ENCODE data around the gene APH1B. TPM values are rescaled to one million over a fixed set of nuclear protein-coding genes. Genes with fewer than 3 reads are reported as not detected.
"Not testable (repeated sequence)": the region's sequence is repeated elsewhere in the genome, so short reads cannot be mapped to it uniquely, and the experiment has no call there.

The APH1B gene
- total and polyA plus RNA-seq, 7 donors: 1.8 to 11.0 (median 7.9) TPM

GRCh38 chr15:63236272-63236671, 41.1 kb upstream of the APH1B start:
- no peaks in the 10 kb centered on the region for H3K36me3 ChIP-seq
- no peak for TF ChIP-seq POLR2A (IDR thresholded peaks at IDR 0.05)
- TF ChIP-seq POLR2AphosphoS5 (IDR thresholded peaks at IDR 0.05): peak in 1 of 4 donors; percentile 35
- H3K4me1 ChIP-seq: peaks cover 0 to 33% (median 17%) of the 10 kb centered on the region in 4 donors
- H3K4me3 ChIP-seq: no peak overlapping the region
- no peaks in the 10 kb centered on the region for H3K9me3 ChIP-seq
- H3K27me3 ChIP-seq: no peaks in the 10 kb centered on the region
- no peak for DNase-seq
- intact Hi-C loops (cut with DNase I): no loop called here
- no peak overlapping the region for H3K27ac ChIP-seq

DNA sequence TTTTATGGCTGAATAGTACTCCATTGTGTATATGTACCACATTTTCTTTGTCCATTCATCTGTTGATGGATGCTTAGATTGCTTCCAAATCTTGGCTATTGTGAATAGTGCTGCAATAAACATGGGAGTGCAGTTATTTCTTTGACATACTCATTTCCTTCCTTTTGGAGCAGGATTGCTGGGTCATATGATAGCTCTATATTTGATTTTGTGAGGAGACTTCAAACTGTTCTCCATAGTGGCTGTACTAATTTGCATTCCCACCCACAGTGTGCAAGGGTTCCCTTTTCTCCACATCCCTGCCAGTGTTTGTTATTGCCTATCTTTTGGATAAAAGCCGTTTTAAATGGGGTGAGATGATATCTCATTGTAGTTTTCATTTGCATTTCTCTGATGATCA, 40.3 kb upstream of the APH1B start:
- H3K4me3 ChIP-seq; H3K9me3 ChIP-seq; H3K36me3 ChIP-seq; H3K27me3 ChIP-seq; H3K27ac ChIP-seq; intact Hi-C loops (cut with DNase I); DNase-seq: not testable (repeated sequence)
- H3K4me1 ChIP-seq: peaks cover 0 to 33% (median 17%) of the 10 kb centered on the region in 4 donors
- WGBS, 2 donors: 74 to 77% methylated on average over 1 of the region's 1 CpG

GRCh38 chr15:63238171-63238570, 39.2 kb upstream of the APH1B start:
- H3K27ac ChIP-seq: peak overlapping the region in 1 of 4 donors; percentile 44
- no peak overlapping the region for H3K4me3 ChIP-seq
- intact Hi-C loops (cut with DNase I): no loop called here
- DNase-seq: no peak
- TF ChIP-seq POLR2AphosphoS5 (IDR thresholded peaks at IDR 0.05) (no peak), CTCF (IDR thresholded peaks at IDR 0.05) (no peak), EP300 (IDR thresholded peaks at IDR 0.05) (no peak), POLR2A (IDR thresholded peaks at IDR 0.05) (no peak)
- H3K27me3 ChIP-seq: no peaks in the 10 kb centered on the region
- H3K36me3 ChIP-seq: no peaks in the 10 kb centered on the region
- no peaks in the 10 kb centered on the region for H3K9me3 ChIP-seq
- H3K4me1 ChIP-seq: peaks cover 0 to 28% (median 19%) of the 10 kb centered on the region in 4 donors

GRCh38 chr15:63238796-63239195, 38.6 kb upstream of the APH1B start:
- Histone ChIP-seq H3K4me1 (peaks cover 0 to 24% (median 18%) of the 10 kb centered on the region in 4 donors), H3K4me3 (no peak overlapping the region), H3K36me3 (no peaks in the 10 kb centered on the region), H3K27me3 (no peaks in the 10 kb centered on the region), H3K27ac (peak overlapping the region in 1 of 4 donors; percentile 44), H3K9me3 (no peaks in the 10 kb centered on the region)
- DNase-seq: no peak
- 79 to 87% methylated on average over 1 of the region's 1 CpG for WGBS, 2 donors
- TF ChIP-seq CTCF (IDR thresholded peaks at IDR 0.05) (no peak), EP300 (IDR thresholded peaks at IDR 0.05) (no peak), POLR2A (IDR thresholded peaks at IDR 0.05) (no peak), POLR2AphosphoS5 (IDR thresholded peaks at IDR 0.05) (no peak)
- intact Hi-C loops (cut with DNase I): no loop called here

GRCh38 chr15:63240109-63240508, 37.3 kb upstream of the APH1B start:
- no peak overlapping the region for H3K4me3 ChIP-seq
- WGBS, 2 donors: 90 to 94% methylated on average over 3 of the region's 3 CpGs
- intact Hi-C loops (cut with DNase I): no loop called here
- DNase-seq: no peak
- H3K27me3 ChIP-seq: no peaks in the 10 kb centered on the region
- H3K9me3 ChIP-seq: no peaks in the 10 kb centered on the region
- peaks cover 0 to under 1% (median 0%) of the 10 kb centered on the region in 4 donors for H3K36me3 ChIP-seq
- no peak overlapping the region for H3K27ac ChIP-seq
- TF ChIP-seq POLR2AphosphoS5 (IDR thresholded peaks at IDR 0.05): no peak
- no peak for TF ChIP-seq POLR2A (IDR thresholded peaks at IDR 0.05)
- TF ChIP-seq CTCF (IDR thresholded peaks at IDR 0.05): no peak
- TF ChIP-seq EP300 (IDR thresholded peaks at IDR 0.05): no peak
- H3K4me1 ChIP-seq: peaks cover 0 to 22% (median 17%) of the 10 kb centered on the region in 4 donors

DNA sequence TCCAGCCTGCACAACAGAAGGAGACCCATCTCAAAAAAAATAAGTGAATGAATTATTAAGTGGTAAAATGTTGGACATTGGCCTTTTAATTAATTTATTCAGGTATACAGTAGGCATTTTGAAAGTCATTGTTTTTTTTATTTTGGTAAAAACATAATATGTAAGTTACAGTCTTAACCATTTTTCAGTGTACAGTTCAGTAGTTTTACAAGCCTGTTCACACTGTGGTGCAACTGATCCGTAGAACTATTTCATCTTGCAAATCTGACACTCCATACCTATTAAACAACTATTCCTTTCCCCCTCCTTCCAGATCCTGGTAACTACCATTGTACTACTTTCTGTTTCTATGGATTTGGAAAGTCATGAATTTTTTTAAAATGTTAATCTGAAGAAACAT, 36.1 kb upstream of the APH1B start:
- Histone ChIP-seq H3K4me1 (peaks cover 0 to 25% (median 17%) of the 10 kb centered on the region in 4 donors), H3K27me3 (no peaks in the 10 kb centered on the region), H3K36me3 (peaks cover 0 to 10% (median 2%) of the 10 kb centered on the region in 4 donors), H3K27ac (no peak overlapping the region), H3K9me3 (no peaks in the 10 kb centered on the region), H3K4me3 (no peak overlapping the region)
- no peak for DNase-seq
- 97% methylated on average over 1 of the region's 1 CpG for WGBS, 2 donors
- TF ChIP-seq EP300 (IDR thresholded peaks at IDR 0.05) (no peak), POLR2AphosphoS5 (IDR thresholded peaks at IDR 0.05) (no peak), CTCF (IDR thresholded peaks at IDR 0.05) (no peak), POLR2A (IDR thresholded peaks at IDR 0.05) (no peak)
- intact Hi-C loops (cut with DNase I): no loop called here

Data from sigmoid colon (tissue), 7 donors.